Left hindlimb (tissue), 1 donor: ENCODE results near the gene CUL3.

Experiments used
- DNase-seq: peaks from one replicate; pipeline ENCODE4 v3.0.0-alpha.2; 2018

The CUL3 gene

DNA sequence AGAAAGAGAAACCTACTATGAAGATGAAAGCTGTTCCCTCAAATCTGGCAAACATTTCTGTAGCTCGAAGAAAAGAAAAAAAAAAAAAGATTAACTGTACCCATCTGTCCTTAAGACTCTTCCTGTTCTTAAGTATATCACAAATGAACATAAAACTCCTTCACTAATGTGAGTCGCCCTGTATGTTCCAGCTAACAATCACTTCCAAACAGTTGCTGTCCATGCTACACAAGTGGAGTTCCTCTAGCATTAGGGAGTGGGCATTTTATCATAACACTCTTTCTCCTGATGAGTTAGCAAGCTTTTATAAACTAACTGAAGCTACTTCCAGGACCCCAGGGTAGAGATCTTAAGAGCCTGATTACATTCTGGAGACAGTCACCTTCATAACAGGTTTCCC lies 5.8 kb downstream of the CUL3 start:
- no peak for DNase-seq

DNA sequence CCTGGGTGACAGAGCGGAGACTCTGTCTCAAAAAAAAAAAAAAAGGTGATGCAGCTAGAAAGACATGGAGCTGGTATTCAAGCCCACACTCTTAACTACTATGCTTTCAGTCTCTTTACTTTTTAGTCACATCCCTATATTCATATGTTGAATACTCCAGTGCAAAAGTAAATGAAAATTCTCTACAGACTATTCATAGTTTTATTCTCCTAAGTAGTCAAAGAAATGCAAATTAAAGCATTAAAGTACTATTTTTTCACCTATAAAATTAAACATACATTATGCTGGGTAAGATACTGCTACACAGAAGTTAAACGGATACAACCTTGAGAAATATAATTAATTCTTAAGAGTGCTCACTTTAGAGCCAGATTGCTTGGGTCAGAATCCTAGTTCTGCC lies 7.6 kb downstream of the CUL3 start:
- no peak for DNase-seq

DNA sequence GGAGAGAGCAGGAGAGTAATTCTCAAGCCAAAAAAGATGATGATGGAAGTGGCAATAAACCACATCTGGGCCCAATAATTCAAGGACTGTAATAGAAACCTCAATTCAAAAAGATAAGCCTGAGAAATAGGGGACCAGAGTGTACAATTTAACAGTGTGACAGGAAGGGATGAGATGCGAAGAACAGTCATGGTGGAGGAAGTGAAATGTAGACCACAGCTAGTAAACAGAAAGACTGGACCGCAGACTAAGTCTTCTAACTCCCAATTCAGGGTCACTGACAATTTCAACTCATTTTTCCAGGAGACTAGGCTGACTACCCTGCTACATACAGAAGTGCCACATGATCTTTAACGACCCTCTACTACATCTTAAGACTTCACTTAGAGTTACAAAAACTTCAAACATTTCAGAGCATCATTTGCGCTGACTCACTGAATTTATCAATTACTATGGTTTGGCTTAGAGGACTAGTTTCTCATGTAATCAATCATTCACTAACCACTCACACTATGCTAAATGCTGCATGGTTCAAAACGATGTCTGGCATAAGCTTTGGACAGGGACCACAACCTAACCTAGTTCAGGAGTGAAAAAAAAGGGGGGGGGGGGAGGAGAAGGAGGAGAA lies 9.0 kb downstream of the CUL3 start:
- no peak for DNase-seq

DNA sequence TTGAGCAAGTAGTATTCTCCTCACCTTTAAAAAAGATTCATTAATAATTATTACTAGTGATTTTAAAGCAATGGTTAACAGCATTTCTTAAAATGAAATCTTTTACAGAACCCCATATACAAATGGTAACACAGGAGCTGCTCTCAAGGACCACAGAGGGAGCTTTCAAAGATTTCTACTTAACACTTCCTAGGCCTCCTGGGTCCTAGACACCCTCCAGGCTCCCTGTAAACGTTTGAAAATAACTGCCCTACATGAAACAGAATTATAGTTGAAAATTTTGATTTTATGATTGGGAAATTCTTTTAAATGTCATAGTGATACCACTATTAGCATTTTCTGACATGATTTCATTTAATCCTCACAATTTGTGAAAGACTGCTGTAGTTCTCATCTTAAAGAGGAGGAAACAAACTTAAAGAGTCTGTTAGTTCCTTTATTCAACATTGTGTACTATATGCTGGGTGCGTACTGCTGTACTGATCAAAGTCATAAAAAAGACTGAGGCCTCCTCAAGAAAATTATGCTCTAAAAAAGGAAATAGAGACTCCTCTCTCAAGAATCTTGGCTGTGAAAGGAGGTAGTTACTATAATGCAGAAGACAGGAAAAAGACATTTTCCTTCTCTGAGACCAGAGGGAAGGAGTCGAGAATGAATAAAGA lies 10.6 kb downstream of the CUL3 start:
- no peak for DNase-seq

DNA sequence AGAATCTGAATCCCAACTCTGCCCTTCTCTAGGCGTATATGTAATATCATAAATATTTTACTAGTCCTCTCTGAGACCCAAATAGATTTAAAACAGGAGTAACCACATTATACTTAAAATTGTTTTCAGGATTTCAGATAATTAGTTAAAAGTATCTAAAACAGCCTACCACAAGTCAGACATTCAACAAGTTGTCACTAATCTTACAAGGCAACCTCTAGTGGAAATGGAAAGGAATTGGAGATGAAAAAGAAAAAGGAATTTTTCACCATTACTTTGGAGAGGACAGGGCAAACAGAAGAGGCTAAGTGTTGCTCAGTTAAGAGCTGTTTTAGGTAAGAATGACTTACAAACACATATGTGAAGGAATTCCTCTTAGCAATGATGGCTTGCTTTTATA lies 11.4 kb downstream of the CUL3 start:
- no peak for DNase-seq

DNA sequence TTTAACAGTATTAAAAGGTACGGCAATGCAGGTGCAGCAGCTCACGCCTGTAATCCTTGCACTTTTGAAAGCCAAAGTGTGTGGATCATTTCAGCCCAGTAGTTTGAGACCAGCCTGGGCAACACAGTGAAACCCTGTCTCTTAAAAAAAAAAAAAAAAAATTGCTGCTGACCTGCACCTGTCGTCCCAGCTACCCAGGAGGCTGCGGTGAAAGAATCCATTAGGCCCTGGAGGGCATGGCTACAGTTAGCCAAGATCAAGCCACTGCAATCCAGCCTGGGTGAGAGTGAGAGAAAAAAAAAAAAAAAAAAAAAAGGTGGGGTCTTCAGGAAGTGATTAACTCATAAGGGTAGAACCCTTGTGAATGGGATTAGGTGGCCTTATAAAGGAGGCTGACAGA lies 12.8 kb downstream of the CUL3 start:
- no peak for DNase-seq

DNA sequence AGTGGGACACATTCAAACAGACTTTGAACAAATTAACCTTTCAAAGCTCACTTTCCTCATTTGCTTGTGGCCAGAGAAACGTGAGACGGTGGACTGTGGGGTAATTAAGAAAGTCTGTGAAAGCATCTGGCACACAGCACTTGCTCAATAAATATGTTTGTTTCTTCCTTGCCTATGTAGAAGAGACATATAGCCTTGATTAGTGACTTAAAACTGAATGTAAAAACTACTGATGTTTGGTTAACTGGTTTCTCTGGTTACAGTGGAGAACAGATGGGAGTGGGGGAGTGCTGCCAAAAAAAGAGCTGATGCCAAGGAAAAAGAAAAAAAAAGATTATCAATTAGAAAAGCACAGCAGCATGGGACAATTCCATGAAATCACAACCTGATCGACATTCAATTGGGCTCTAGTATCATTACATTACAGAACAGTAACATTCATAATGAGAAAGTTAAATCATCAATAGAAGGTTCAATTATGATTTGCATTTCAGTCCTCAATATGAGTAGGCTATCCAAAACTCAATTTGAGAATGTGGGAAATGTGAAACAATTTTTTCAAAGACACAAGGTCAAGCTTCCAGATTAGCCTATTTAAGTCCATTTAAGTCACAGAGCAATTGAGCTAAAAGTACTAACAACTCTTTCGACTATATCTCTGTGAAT lies 14.7 kb downstream of the CUL3 start:
- no peak for DNase-seq

DNA sequence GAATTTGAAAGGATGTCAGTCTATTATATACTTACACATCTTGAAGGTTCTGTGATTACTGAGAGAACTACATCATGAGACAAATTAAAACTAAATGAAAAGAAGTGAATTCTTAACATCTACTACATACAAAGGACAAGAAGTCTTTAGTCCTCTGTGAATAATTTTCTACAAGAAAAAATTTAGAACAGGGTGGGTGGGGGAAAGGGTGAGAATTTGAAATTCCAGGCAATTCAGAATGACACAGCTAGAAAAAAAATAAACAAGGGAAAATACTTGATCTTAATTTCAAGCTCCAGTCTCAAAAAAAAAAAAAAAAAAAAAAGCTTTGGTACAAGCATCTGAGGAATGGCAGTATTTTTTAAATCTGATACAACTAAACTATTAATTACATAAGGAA lies 15.5 kb downstream of the CUL3 start:
- DNase-seq = no peak

DNA sequence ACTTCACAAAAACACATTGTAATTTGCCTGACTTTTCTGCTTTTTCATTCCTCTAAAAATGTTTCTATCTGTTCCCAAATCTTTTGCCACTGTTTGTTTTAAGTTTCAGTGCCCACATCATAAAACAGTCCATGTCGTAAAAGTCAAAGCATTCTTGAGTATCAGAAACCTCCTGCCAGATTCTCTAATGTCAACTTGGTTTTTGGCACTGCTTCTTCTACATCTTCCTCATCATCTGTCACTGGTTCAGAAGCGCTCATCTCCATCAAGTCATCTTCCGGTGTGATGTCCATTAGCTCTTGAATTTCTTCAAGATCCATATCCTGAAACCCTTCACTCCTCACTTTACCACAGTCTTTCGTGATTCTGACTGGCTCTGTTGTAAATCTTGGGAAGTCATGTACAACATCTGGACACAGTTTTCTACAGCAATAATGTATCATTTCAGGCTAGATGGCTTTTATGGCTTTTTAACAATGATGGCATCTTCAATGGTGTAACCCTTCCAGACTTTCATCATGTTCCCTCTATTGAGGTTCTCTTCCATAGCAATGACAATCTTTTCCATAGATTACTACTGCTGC lies 19.6 kb downstream of the CUL3 start:
- DNase-seq = no peak

DNA sequence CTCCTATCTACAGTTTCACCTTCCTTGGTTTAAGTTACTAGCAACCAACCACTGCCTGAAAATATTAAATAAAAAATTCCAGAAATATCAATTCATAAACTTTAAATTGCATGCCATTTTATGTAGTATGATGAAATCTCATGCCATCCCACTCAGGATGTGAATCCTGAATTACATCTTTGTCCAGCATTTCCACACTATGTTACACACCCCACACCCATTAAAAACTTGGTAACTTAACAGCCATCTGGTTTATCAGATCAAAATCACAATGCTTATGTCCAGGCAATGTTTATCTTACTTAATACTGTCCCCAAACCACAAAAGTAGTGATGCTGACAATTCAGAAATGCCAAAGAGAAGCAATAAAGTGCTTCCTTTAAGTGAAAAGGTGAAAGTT lies 21.6 kb downstream of the CUL3 start:
- no peak for DNase-seq

DNA sequence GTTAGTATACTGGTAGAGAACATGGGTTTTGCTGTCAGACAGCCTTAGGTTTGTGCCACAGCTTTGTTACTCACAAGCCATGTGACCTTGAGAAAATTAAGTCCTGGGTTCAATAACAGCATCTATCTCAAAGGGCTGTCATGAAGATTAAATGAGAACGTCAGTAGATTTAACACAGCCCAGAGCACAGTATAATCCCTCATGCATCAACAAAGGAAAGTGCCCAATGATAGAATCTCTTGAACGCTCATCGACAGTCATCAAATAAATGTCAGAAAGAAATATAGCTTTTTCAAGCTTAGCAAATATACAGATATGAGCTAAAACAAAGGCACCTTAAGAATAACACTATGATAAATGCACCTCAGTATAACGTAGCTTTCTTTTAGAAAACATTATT lies 22.3 kb downstream of the CUL3 start:
- no peak for DNase-seq

DNA sequence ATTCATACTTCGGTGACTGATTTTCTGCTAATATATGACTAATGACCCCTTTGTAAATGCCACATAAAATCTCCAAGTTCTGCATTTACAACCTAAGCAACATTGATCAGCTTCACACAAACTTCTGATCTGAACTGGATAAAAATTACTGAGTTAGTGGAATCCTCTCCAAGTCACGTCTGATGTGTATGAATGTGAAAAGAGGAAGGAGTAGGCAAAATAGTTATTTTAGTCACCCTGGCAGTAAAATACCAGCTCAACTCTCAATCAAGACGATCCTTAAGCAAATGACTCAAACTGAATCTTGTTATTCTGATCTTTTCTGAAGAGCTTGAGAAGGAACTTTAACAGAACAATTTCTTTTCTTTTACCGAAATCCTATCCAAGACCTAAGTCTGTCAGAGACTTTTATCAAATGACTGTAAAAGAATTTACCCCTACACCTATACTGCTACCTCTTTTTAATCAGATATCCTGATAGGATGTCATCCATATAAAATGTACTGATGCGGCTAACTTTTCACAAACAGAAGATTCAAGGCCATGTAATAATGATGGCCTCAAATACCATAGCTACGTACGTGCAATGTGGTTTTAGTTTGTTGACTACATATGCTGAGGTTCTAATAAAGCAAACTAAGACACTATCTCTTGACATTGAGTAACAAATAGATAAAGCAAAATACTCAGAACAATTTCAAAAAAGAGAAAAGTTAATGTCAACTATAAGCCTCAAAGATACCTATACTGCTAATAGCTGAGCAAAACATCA lies 23.7 kb downstream of the CUL3 start:
- DNase-seq = no peak

DNA sequence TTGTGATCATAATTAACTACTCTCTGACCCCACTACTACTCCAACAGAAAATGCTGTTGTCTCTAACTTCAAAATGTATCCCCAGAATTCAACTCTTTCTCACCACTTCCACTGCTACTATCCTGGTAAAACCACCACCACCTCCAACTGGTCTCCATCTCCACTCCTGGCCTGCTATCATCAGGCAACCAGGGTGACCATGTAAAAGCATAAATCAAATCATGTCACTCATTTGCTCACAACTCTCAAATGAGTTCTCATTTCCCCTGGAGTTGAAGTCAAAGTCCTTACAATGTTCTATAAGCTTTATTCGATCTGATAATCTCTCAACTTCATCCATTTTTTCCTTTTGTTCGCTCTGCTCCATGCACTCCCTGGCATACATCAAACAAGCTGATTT lies 24.6 kb downstream of the CUL3 start:
- DNase-seq = no peak

DNA sequence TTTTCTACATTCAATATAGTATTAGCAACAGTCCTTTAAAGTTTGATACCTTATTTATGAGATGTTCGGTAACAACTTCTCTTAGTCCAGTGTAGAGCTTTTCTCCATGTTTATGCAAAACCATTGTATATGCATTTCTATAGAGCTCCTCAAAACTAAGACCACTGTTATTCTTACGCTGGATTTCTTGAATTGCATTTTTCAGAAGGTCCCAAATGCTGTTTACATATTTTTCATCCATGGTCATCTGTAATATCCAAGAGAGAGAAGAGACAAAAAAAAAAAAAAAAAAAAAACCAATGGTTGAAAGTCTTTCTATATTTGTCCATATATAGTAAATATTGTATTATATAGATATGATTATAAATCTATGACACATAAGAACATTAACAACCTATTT lies 27.6 kb downstream of the CUL3 start:
- DNase-seq = no peak

DNA sequence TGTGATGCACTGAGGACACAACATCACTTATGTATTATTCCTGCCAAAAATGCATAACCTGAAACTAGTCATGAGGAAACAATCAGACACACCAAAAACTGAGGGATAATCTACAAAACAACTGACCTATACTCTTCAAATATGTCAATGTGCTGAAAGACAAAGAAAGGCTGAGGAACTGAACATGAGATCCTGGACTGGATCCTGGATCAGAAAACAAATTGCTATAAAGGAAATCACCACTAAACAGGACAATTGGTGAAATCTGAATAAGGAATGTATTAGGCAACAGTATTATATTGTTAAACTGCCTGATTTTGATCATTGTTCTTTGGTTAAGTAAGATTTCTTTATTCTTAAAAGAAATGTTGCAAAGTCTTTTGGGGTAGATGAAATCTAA lies 28.8 kb downstream of the CUL3 start:
- DNase-seq = no peak

DNA sequence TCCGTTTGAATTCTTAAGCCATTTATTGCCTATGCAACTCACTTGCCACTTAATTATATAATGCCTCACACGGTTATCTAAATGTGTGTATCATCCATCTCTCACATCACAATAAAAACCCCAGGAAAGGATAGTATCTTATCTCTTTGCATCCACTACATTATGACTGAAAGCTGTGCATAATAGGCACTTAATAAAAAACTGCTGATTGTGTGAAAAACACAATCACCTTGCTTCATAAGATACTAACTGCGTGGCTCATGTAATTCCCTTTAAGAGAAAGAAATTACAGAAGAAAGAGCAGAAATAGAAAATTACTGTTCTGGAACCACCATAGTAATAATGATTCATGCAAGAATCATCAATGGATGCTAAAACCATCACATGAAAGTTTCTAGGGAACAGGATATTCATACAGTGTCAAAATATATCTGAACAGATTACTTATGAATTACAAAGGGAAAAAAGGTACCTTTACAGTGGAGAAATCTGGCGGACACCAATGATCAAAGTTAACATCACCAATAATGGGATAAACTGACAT lies 29.3 kb downstream of the CUL3 start:
- DNase-seq = no peak

DNA sequence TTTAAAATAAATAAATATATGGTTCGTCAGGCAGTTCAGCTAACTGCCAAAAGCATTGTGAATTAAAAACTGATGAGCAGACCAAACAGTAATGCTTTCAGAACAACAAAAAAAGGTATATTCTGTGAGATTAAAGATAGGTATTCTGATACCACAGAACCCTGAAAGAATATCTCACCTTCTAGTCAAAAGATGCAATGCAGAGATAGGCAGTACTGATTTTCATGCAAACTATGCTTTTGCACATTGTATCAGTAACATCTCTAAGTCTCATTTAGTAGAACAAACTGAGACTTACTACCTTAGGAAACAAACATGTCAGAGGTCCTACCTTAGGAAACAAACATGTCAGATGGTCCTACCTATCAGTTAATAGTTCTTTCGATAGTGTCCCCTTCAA lies 32.4 kb downstream of the CUL3 start:
- no peak for DNase-seq

DNA sequence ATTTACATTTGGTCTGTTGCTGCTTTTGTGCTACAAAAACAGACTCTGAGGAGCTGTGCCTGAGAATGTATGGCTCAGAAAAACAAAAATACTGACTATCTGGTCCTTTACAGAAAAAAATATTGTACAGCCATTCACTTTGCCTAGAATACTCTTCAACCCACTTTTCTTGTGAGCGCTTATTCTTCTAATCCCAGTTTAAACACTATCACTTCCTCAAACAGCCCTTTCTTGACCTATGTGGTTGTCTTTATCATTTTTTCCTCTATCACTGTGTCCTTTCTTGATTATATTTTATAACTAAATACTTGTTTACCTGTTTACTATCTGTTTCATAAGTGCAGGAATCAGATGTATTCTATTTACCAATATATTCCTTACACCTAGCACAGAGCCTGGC lies 33.5 kb downstream of the CUL3 start:
- no peak for DNase-seq

DNA sequence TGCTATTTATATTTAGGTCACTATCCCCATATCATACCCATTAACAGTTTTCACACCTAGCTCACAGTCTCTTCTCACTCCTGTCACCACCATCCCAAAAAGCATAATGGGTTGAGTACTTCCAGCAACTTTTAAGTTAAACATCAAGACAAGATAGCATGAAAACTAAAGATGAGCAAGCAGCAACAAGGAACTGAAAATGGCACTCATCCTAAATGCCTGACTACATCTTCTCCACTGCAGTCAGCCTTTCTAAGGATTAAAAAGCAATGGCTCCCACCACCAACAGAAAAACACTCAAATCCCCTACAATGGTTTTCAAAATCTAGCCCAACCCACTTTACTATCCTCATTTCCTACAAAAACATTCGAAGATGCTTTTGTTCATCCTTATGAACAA lies 38.2 kb downstream of the CUL3 start:
- no peak for DNase-seq

DNA sequence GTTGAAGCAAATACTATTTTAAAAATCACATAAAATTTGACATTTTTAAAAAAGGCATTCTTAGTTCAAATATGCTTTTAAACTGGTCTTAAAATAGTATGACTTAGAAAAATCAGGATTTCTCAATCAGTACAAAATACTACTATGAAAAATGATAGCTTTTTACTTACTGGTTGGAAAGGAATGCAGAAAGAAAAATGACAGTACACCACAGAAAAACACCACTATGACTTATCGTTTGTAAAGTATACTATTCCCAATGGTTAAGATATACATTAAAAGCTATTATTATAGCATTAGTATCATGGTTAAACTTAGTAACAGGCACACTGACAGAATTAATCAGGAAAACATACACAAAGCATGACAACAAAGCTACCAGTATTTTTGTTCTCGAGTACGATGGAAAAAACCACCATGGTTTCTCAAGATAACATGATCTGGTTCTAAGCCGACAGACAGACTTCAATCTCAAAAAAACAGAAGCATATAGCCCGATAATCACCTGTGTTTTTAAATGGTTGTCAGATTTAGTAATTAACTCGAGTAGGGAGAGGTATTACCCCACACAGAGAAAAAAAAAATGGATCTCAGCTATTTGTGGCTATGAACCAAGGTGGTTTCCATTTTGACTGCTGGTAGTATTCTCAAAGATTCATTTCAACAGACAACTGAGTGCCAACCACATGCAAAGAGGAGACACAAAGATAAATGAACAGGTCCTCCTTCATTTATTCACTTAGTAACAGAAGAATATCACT lies 39.1 kb downstream of the CUL3 start:
- DNase-seq = no peak

DNA sequence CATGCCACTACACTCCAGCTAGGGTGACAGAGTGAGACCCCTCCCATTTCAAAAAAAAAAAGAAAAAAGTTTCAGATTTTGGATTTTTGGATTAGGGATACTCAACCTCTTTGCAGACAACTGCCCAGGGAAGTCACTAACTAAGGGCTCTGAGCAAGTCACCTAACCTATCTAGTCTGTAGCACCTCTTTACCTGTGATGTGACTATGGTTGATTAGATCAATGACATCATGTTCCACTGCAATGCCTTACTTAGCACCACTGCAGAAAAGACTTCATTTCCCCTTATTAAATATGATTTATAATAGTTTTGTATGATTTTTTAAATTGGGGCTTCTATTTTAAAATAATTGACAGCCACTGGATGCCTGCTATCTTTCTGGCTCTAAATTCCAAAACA lies 41.2 kb downstream of the CUL3 start:
- DNase-seq = no peak

DNA sequence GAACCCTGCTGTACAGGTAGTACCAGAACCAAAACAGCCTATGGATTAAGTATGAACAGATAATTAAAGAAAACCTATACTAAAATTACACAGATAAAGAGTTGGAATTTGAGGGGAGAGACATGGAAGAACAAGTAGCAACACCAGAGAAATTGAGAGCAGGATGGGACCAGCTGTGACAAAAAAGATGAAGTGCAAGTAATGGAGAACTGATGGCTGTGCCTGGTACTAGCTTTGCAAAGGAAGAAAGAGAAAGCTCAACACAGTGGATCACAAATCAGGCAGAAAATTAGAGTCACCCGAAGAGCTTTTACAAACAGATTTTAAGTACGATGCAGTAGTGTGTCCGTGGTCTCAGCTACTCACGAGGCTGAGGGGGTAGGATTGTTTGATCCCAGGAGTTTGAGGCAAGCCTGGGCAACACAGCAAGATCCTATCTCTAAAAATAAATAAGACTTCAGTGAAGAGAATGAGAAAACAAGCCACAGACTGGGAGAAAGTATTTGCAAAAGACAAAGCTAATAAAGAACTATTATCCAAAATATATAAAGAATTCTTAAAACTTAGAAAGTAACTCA lies 46.5 kb downstream of the CUL3 start:
- no peak for DNase-seq
